Fibroblast of villous mesenchyme (primary cell): ENCODE measurements around the gene SHISA9. TPM values are rescaled to one million over a fixed set of nuclear protein-coding genes. Genes with fewer than 3 reads are reported as not detected.

Source experiments
- DNase-seq: peaks from one replicate; pipeline ENCODE4 v3.0.0-alpha.2; 2010; ENCODE audit warnings: low read depth
- H3K4me3 ChIP-seq: 2 replicates; pipeline ENCODE4 v1.5.1; 2011; ENCODE audit warnings: low read depth, mild to moderate bottlenecking, low read length
- CTCF ChIP-seq: IDR thresholded peaks from 2 replicates; pipeline ENCODE4 v1.5.1; 2012; ENCODE audit warnings: low read depth, mild to moderate bottlenecking, low read length; ENCODE audit not compliant: insufficient read depth
- total RNA-seq: library from RNA; depleted of rRNA; stranded (reverse); fragments of >200 nt; gene quantifications from 2 replicates; pipeline ENCODE4 v1.2.3, GENCODE V29; 2012

Gene SHISA9
- total RNA-seq, 1 donor: not detected

- DNase-seq: no peak
- H3K4me3 ChIP-seq: no peak overlapping the region
- no peak for TF ChIP-seq CTCF
These were observed 200.4 kb downstream of the SHISA9 start for GRCh38 chr16:13101828-13102227.

GRCh38 chr16:13102401-13102800, 201.0 kb downstream of the SHISA9 start:
- H3K4me3 ChIP-seq: no peak overlapping the region
- DNase-seq: no peak
- no peak for TF ChIP-seq CTCF

- no peak overlapping the region for H3K4me3 ChIP-seq
- DNase-seq: no peak
- TF ChIP-seq CTCF: no peak
These were observed 202.6 kb downstream of the SHISA9 start for GRCh38 chr16:13103831-13104530.

GRCh38 chr16:13104772-13105171, 203.4 kb downstream of the SHISA9 start:
- no peak overlapping the region for H3K4me3 ChIP-seq
- no peak for DNase-seq
- TF ChIP-seq CTCF: no peak

- TF ChIP-seq CTCF: no peak
- H3K4me3 ChIP-seq: no peak overlapping the region
- no peak for DNase-seq
These were observed 204.0 kb downstream of the SHISA9 start for GRCh38 chr16:13105427-13105826.

- no peak for DNase-seq
- no peak overlapping the region for H3K4me3 ChIP-seq
- TF ChIP-seq CTCF: no peak
These were observed 205.1 kb downstream of the SHISA9 start for GRCh38 chr16:13106464-13106863.

- no peak for TF ChIP-seq CTCF
- DNase-seq: no peak
These were observed 206.7 kb downstream of the SHISA9 start for GRCh38 chr16:13108126-13108525.

More at GRCh38 chr16:13108126-13108525, 206.7 kb downstream of the SHISA9 start:
- H3K4me3 ChIP-seq: no peak overlapping the region
